ENCODE data around the gene GSTM2.

Gene GSTM2

DNA sequence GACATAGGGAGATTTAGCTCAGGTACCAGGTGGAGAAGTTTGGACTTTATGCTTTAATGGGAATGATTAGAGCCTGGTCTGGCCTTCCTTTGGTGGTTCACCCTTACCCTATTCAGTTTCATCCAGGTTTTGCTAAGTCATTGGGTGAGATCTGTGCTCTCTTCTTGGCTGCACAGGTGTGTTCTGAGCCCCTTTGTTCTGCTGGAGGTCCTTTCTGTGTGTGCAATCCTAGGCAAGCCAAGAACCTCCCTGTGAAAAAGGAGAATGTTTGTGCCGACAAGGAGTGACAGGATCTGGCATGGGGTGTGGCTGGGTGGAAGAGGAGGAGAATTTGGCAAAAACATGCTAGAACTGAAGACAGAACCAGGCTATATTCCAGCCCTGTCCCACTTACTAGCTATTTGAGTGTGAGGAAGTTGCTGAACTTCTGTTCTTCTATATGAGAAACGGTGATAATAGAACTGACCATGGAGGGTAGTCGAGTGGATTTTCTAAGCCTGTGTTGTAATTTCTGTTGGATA lies 48.8 kb downstream of the GSTM2 start:
- POLR2A ChIA-PET = no interaction called here
- no peak for DNase-seq (ENCODE audit: extremely low spot score)
- CTCF ChIA-PET = interaction anchor here (1.4 to 2.6 kb wide), 3 partner anchors 77 to 295 kb away, joined by 3 to 11 read pairs (median 3); partner anchors contain the start of gene AHCYL1
- TF ChIP-seq, protein P1, sequence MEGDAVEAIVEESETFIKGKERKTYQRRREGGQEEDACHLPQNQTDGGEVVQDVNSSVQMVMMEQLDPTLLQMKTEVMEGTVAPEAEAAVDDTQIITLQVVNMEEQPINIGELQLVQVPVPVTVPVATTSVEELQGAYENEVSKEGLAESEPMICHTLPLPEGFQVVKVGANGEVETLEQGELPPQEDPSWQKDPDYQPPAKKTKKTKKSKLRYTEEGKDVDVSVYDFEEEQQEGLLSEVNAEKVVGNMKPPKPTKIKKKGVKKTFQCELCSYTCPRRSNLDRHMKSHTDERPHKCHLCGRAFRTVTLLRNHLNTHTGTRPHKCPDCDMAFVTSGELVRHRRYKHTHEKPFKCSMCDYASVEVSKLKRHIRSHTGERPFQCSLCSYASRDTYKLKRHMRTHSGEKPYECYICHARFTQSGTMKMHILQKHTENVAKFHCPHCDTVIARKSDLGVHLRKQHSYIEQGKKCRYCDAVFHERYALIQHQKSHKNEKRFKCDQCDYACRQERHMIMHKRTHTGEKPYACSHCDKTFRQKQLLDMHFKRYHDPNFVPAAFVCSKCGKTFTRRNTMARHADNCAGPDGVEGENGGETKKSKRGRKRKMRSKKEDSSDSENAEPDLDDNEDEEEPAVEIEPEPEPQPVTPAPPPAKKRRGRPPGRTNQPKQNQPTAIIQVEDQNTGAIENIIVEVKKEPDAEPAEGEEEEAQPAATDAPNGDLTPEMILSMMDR (IDR thresholded peaks at IDR 0.05; ENCODE audit: control extremely low read depth, extremely low read depth, low read depth, missing control alignments) = no peak

DNA sequence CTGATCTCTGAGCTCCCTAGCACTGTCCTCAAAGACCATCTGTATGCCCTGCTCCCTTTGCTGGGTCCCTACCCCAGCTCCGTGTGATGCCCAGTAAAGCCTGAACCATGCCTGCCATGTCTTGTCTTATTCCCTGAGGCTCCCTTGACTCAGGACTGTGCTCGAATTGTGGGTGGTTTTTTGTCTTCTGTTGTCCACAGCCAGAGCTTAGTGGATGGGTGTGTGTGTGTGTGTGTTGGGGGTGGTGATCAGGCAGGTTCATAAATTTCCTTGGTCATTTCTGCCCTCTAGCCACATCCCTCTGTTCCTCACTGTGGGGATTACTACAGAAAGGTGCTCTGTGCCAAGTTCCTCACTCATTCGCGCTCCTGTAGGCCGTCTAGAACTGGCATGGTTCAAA lies 49.9 kb downstream of the GSTM2 start:
- ChIA-PET CTCF (interaction anchor here (0.6 to 2.6 kb wide), 5 partner anchors 50 to 267 kb away, joined by 3 to 11 read pairs (median 3); partner anchors contain the start of genes AHCYL1 and GSTM2), POLR2A (no interaction called here)
- TF ChIP-seq, protein P1 (IDR thresholded peaks at IDR 0.05; ENCODE audit: control extremely low read depth, extremely low read depth, low read depth, missing control alignments) = no peak
- DNase-seq (ENCODE audit: extremely low spot score) = no peak

DNA sequence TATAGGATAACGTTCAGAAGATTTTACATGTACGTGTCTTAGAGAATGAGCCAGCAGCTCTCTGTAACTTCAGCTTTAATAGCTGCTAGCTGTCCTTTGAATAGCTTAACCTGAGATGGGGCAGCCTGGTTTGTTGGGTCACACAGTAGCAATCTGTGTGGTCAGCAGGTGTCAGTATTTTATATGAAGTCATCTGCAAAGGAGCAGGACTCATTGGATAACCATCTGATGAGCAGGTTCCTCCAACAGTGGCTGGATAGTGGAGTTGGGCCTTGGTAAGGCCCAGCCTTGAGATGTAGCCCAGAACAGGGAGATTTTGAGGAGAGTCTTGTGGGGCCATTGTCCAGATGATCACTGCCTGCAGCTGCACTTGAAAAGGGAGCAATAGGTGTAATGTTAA lies 50.6 kb downstream of the GSTM2 start:
- CTCF ChIA-PET = interaction anchor here (0.9 to 2.6 kb wide), 2 partner anchors 79 to 265 kb away, joined by 3 to 11 read pairs; no protein-coding TSS in a partner anchor
- DNase-seq (ENCODE audit: extremely low spot score) = no peak
- POLR2A ChIA-PET = no interaction called here
- TF ChIP-seq, protein P1 (IDR thresholded peaks at IDR 0.05; ENCODE audit: control extremely low read depth, extremely low read depth, low read depth, missing control alignments) = no peak

DNA sequence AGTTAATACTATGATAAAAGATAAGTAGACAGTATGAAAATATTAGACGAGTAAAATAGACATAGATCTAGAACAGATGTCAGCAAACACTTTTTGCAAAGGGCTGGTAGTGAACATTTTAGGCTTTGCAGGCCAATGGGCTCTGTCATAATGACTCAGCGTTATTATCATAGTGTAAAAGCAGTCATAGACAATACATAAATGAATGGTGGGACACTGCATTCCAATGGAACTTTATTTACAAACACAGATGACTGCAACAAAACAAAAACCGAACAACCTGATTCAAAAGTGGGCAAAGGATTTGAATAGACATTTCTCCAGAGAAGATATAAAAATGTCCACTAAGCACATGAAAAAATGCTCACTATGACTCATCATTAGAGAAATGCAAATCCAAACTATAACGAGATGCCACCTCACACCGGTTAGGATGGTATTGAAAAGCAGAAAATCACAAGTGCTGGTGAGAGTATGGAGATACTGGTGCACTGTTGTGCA lies 51.5 kb downstream of the GSTM2 start:
- TF ChIP-seq, protein P1 (IDR thresholded peaks at IDR 0.05; ENCODE audit: control extremely low read depth, extremely low read depth, low read depth, missing control alignments) = no peak
- ChIA-PET CTCF (interaction anchor here (0.9 to 1.3 kb wide), 3 partner anchors 56 to 79 kb away, joined by 3 to 4 read pairs (median 3); no protein-coding TSS in a partner anchor), POLR2A (no interaction called here)
- DNase-seq (ENCODE audit: extremely low spot score) = no peak

DNA sequence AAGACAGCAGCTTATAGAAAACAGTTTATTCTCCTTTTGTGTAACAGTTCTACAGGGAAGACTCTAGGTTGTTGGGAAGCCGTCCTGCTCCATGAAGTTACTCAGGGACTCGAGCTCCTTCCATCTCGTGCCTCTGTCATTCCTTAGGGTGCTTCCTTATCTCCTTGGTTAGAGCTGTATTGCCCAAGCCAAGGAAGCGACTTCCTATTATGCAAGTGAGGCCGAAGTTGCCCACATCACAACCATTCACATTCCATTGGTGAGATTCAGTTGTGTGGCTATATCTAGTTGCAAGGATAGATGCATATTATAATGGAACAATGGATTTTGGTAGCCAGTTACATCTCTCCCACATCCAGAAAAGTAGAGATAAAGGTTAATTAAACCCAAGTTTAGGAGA lies 53.2 kb downstream of the GSTM2 start:
- ChIA-PET CTCF (interaction anchor here (0.9 to 2.3 kb wide), 4 partner anchors 13 to 81 kb away, joined by 3 to 8 read pairs (median 4); no protein-coding TSS in a partner anchor), POLR2A (no interaction called here)
- TF ChIP-seq, protein P1 (IDR thresholded peaks at IDR 0.05; ENCODE audit: control extremely low read depth, extremely low read depth, low read depth, missing control alignments) = no peak
- no peak for DNase-seq (ENCODE audit: extremely low spot score)

DNA sequence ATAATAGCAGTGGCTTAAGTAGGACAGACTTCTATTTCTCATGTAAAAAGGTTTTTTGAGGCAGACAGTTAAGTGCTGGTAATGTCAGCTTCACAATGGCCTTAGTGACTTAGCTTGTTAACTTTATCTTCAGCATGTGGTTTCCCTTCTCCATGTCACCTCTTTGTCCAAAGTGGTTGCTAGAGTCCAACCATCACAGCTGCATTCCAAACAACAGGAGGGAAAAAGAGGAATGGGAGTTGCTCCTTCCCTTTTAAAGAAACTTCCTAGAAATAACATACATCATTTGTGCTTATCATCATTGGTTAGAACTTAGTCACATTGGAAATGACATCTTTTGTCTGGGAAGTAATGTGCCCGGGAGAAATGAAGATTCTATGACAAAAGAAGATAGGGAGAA lies 54.1 kb downstream of the GSTM2 start:
- TF ChIP-seq, protein P1 (IDR thresholded peaks at IDR 0.05; ENCODE audit: control extremely low read depth, extremely low read depth, low read depth, missing control alignments) = no peak
- POLR2A ChIA-PET = no interaction called here
- CTCF ChIA-PET = interaction anchor here (1.7 to 2.3 kb wide), 2 partner anchors 56 to 82 kb away, joined by 4 to 8 read pairs; no protein-coding TSS in a partner anchor
- no peak for DNase-seq (ENCODE audit: extremely low spot score)

Data from GM10248 (cell line).